Right atrium auricular region (tissue), 2 donors: ENCODE data around the gene SYT7. TPM values are rescaled to one million over a fixed set of nuclear protein-coding genes. Genes with fewer than 3 reads are reported as not detected.

Experiments used
- DNase-seq: peaks from one replicate; pipeline ENCODE4 v3.0.0-alpha.2; 2019; ENCODE audit warnings: low spot score
- H3K27ac ChIP-seq, 2 donors: fragments of 200-600 bp; sonication (generic); 1 replicate in 1 of 2; 2 replicates in 1 of 2; pipeline ENCODE4 v1.5.1; 2016 to 2019
- H3K27me3 ChIP-seq, 2 donors: fragments of 200-600 bp; sonication (generic); one replicate each; pipeline versions ENCODE4 v1.5.1 to v1.6.0; 2017 to 2019
- H3K36me3 ChIP-seq: fragments of 200-600 bp; sonication (generic); one replicate; pipeline ENCODE4 v1.5.1; 2016
- H3K4me1 ChIP-seq, 2 donors: fragments of 200-600 bp; sonication (generic); one replicate each; pipeline versions ENCODE4 v1.5.1 to v1.6.0; 2017 to 2019
- H3K4me3 ChIP-seq, 2 donors: fragments of 200-600 bp; sonication (generic); 1 replicate in 1 of 2; 2 replicates in 1 of 2; pipeline ENCODE4 v1.5.1; 2017 to 2019; ENCODE audit warnings: mild to moderate bottlenecking in 1 of 2, moderate library complexity in 1 of 2
- H3K9me3 ChIP-seq, 2 donors: fragments of 200-600 bp; sonication (generic); one replicate each; pipeline ENCODE4 v1.5.1; 2019
- total RNA-seq, 2 donors: library from RNA; depleted of rRNA; stranded (reverse); fragments of >200 nt; gene quantifications; one replicate each; pipeline ENCODE4 v1.1.0, GENCODE V29; 2016
- TF ChIP-seq, protein P1 (sequence below), 2 donors: fragments of 200-600 bp; sonication (generic); IDR thresholded peaks; one replicate each; pipeline ENCODE4 v1.5.1; 2019; ENCODE audit warnings: antibody characterized with exemption in 2 of 2

Gene SYT7
- total RNA-seq, 2 donors from 2014 or later: 19.2 to 23.6 TPM

DNA sequence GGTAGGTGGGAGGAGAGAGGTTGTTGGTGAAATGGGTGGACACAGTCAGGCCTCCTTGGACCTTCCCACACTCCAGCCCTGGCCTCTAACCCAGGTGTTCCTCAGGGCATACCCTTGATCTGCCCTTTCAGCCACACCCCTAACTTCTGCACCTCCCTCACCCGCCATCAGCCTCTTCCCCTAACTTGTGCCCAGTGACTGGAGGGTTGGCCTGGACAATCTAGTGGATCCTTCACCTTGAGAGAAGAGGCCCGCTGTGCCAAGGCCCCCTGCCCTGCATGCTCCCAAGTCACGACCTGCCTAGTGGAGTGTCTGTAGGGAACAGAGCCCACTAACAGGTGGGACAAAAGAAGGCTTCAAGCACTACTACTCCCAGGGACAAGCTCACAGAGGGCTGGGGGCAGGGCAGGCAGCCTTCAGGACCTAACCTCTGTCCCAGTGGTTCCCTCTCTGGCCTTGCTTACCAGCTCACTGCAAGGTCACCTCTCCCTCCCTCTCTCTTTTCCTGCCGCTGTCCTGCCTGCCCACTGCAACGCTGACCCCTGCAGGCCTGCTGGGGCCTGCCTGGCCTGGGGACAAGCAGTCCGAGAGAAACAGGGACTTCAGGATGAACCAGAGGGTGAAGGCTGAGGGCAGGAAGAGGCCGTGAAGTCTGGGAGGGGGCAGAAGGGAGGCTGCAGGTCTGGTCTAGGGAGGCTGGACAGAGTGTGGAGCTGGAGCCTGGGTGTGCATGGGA lies 3.3 kb downstream of the SYT7 start:
- TF ChIP-seq, protein P1, sequence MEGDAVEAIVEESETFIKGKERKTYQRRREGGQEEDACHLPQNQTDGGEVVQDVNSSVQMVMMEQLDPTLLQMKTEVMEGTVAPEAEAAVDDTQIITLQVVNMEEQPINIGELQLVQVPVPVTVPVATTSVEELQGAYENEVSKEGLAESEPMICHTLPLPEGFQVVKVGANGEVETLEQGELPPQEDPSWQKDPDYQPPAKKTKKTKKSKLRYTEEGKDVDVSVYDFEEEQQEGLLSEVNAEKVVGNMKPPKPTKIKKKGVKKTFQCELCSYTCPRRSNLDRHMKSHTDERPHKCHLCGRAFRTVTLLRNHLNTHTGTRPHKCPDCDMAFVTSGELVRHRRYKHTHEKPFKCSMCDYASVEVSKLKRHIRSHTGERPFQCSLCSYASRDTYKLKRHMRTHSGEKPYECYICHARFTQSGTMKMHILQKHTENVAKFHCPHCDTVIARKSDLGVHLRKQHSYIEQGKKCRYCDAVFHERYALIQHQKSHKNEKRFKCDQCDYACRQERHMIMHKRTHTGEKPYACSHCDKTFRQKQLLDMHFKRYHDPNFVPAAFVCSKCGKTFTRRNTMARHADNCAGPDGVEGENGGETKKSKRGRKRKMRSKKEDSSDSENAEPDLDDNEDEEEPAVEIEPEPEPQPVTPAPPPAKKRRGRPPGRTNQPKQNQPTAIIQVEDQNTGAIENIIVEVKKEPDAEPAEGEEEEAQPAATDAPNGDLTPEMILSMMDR (IDR thresholded peaks at IDR 0.05): peak; percentile 53 to 71
- Histone ChIP-seq H3K36me3 (no peaks in the 10 kb centered on the region), H3K4me3 (no peak overlapping the region), H3K4me1 (peaks cover 5 to 49% of the 10 kb centered on the region in 2 donors), H3K9me3 (no peaks in the 10 kb centered on the region), H3K27ac (peak overlapping the region; percentile 60 to 72), H3K27me3 (no peaks in the 10 kb centered on the region)
- no peak for DNase-seq

- no peak for DNase-seq
- peaks cover under 1 to 57% of the 10 kb centered on the region in 2 donors for H3K4me1 ChIP-seq
- H3K27ac ChIP-seq: peak overlapping the region; percentile 60 to 72
Measured at GRCh38 chr11:61575886-61576861, 4.7 kb downstream of the SYT7 start.

DNA sequence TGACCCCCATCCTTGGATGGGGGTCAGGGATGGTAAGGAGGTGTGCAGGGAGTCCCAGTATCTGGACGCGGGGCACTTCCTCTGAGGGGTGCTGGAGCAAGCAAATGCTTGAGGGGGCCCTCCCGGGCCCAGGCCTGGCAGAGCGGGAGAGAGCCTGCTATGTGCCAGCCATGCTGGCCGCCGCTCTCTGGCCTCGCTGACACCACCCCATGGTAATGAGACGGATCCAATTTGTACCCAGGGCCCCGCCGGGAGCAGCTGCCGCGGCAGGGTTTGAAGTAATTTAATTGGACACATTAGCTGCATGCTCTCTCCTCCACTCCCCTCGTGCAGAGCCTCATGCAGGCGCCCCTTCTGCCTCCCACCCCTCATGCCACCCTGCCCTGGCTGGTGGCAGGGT lies 6.3 kb downstream of the SYT7 start:
- TF ChIP-seq, protein P1 (IDR thresholded peaks at IDR 0.05): no peak
- H3K4me1 ChIP-seq: peaks cover 0 to 53% of the 10 kb centered on the region in 2 donors
- H3K27me3 ChIP-seq: no peaks in the 10 kb centered on the region
- no peak overlapping the region for H3K27ac ChIP-seq
- no peaks in the 10 kb centered on the region for H3K36me3 ChIP-seq
- H3K9me3 ChIP-seq: no peaks in the 10 kb centered on the region
- H3K4me3 ChIP-seq: no peak overlapping the region
- DNase-seq: no peak

More at GRCh38 chr11:61575886-61576861, 4.7 kb downstream of the SYT7 start:
- Histone ChIP-seq H3K9me3 (no peaks in the 10 kb centered on the region), H3K36me3 (no peaks in the 10 kb centered on the region), H3K4me3 (no peak overlapping the region), H3K27me3 (no peaks in the 10 kb centered on the region)
- TF ChIP-seq, protein P1 (IDR thresholded peaks at IDR 0.05): peak in 1 of 2 donors; percentile 32

DNA sequence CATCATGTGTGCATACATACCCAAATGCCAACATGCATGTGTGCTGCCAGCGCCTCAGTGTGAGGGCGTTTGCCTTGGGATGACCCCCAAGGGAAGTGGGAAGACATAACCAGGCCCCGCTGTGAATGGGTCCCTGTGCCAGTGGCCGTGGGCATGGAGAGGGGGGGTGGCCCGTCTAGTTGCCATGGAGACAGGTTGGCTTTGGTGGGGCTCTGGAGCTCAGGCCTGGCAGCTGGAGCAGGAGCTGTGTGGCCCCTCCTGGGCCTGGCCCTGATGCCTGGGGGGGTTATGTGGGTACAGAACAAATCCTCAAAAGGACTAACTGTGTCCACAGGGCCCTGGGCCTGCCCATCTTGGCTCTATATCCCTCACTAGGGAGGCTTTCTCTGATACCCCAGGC lies 8.0 kb downstream of the SYT7 start:
- no peaks in the 10 kb centered on the region for H3K36me3 ChIP-seq
- no peaks in the 10 kb centered on the region for H3K9me3 ChIP-seq
- TF ChIP-seq, protein P1 (IDR thresholded peaks at IDR 0.05): no peak
- no peak overlapping the region for H3K4me3 ChIP-seq
- peaks cover 0 to 49% of the 10 kb centered on the region in 2 donors for H3K4me1 ChIP-seq
- H3K27ac ChIP-seq: peak overlapping the region; percentile 49 to 70
- H3K27me3 ChIP-seq: no peaks in the 10 kb centered on the region
- no peak for DNase-seq

- TF ChIP-seq, protein P1 (IDR thresholded peaks at IDR 0.05): no peak
- Histone ChIP-seq H3K36me3 (no peaks in the 10 kb centered on the region), H3K27ac (peak overlapping the region; percentile 49 to 70), H3K27me3 (no peaks in the 10 kb centered on the region), H3K9me3 (no peaks in the 10 kb centered on the region), H3K4me3 (no peak overlapping the region), H3K4me1 (peaks cover 0 to 49% of the 10 kb centered on the region in 2 donors)
- DNase-seq: no peak
Measured at GRCh38 chr11:61571869-61572268, 9.0 kb downstream of the SYT7 start.
